GM18867 (cell line): ENCODE results near the gene XPNPEP2.

ENCODE experiments used
- ATAC-seq: cut with Tn5 transposase; IDR thresholded peaks from one replicate; pipeline ENCODE4 v1.9.1; 2021; ENCODE audit warnings: mild to moderate bottlenecking, moderate library complexity; ENCODE audit not compliant: unreplicated experiment

The XPNPEP2 gene

DNA sequence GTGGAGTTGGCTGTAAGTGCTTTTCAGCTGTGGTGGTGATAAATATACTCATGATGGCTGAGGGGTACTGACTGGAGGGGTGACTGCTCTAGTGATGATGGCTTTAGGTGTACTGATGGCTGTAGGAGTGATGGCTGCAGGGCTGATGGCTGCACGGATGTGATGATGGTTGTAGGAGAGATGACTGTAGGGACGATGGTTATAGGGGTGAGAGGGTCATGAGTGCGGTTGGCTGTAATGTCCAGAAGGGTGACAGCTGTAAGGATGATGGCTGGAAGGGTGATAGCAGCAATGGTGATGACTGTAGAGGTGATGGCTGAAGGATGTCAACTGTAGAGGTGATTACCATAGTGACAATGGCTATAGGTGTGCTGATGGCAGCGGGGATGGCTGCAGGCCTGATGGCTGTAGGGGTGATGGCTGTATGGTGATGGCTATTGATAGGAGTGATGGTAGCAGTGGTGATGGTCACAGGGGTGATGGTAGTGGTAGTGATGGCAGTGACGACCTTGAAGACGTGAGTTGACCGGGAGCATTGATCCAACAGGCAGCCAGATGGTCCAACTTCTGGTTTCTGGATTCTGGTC, 40.4 kb downstream of the XPNPEP2 start:
- no peak for ATAC-seq

- peak; percentile 27 for ATAC-seq
Observed at GRCh38 chrX:129779747-129780146, 41.0 kb downstream of the XPNPEP2 start, which contains the start of gene SASH3. Gene SASH3 (plus strand): TSS chrX:129779949. CDS start chrX:129780098, 149 bp downstream.

DNA sequence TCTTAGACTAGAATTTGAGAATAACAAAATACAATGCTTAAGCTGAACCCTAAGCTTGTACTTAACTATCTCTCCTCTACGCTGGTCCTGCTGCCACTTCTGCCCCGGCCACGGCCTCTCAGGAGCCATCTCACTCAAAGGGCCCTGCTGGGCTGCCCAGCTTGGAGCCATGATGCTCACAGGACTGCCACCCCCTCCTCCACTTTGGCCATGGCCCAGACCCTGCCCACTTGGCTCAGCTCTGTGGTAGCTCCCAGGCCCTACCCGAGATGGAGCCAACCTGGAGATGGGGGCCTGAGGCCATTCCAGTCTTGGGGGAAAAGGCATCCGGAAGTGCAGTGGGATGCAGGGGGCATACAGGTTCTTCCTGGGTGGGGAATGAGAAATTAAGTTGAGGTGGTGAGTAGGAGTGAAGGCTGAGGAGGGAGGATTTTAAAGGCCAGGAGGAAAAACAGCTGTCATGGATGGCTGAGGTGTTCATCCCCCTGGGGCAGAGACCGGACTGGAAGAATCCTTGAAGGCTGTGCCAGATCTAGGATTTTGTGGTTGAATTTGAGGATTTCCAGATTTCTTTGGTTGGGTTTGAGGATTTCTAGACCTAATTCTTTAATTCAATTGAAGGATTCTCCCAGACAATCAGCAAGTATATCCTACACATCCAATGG, 41.8 kb downstream of the XPNPEP2 start:
- no peak for ATAC-seq

GRCh38 chrX:129781134-129781672, 42.4 kb downstream of the XPNPEP2 start:
- ATAC-seq: peak; percentile 71

- ATAC-seq: no peak
Observed at GRCh38 chrX:129781680-129782495, 43.1 kb downstream of the XPNPEP2 start.

DNA sequence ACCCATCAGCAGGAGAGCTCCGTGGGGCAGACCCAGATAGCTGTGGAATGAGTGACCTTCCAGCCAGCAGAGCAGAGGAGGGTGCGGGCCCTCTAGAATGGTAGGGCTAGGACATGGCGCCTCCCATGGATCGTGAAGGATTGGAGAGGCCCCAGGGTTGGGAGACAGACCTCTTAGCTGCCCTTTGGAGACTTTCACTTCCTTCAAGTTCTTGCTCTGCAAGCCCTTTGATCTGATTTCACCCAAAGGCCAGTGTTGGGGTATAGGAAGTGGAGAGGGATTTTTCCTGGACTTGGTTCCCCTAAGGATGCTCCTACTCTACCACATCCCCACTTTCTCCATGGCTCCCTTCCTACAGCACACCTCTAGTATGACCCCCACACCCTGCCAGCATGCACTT, 43.9 kb downstream of the XPNPEP2 start:
- ATAC-seq: no peak

GRCh38 chrX:129783291-129783713, 44.5 kb downstream of the XPNPEP2 start:
- no peak for ATAC-seq

- no peak for ATAC-seq
Observed at GRCh38 chrX:129784371-129784770, 45.6 kb downstream of the XPNPEP2 start.

GRCh38 chrX:129785160-129785947, 46.6 kb downstream of the XPNPEP2 start:
- no peak for ATAC-seq

DNA sequence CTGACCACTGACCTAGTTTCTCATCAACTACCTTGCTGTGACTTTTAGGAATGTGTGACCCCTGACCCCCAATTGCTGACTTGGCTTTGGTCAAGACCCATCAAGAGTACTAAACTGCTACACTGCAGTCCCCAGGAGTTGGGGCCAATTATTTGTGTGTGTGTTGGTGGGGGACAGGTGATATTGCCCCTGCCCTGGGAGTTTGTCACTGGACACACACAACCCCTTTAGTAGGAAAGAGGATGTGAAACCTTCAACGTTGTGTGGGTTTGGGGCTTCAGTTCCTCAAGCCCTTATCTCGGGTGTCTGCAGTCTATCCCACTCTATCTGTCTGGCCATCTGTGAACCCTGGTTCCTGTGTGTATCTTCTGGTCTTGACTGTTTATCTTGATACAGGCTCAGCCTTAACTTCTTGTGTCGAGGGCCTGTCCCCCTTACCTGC, 47.5 kb downstream of the XPNPEP2 start:
- ATAC-seq: peak; percentile 84

DNA sequence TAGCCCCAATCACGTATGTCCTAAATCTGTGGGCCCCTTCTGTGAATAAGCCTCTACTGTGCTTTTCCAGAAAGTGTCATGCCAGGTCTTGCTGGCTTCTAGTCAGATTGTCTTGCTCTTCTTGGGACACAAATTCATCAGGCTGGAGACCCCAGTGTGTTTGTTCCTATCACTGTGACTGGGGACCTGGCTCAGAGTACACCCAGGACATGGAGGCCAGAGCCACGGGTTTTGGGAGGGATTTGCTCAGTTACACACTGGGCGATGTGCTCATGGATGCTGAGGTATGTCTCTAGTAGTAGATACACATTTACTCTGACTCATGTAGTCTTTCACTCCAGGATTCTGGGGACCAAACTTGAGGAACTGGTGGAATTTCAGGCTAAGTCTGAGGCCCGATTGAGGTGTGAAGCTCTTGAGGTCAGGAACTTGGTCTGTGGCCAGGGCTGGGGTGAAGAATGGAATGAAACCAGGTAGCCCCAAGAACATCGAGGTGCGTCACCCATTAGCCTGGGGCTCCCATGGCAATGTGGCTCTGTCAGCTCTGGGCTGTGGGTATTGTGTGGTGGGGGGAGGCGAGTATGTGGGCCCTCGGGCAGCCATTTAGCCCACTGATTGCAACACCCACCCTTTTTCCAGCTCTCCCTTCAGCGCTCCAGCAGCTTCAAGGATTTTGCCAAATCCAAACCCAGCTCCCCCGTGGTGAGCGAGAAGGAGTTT, 48.7 kb downstream of the XPNPEP2 start:
- no peak for ATAC-seq

DNA sequence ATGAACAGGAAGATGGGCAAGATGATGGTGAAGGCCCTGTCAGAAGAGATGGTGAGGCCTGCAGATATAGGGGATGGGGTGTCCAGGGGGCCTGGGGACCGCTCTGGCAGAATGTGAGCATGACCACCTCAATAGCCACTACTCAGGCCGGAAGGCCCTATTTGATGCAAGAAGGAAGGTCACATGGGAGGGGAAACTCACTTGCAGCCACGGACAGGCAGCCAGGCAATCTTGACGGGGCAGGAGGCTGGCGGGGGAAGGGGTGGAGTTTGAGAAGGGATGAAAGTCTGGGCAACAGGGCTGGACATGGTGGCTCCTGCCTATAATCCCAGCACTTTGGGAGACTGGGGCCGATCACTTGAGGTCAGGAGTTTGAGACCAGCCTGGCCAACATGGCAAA, 49.7 kb downstream of the XPNPEP2 start:
- no peak for ATAC-seq

- ATAC-seq: no peak
Observed at GRCh38 chrX:129790146-129790545, 51.4 kb downstream of the XPNPEP2 start.

DNA sequence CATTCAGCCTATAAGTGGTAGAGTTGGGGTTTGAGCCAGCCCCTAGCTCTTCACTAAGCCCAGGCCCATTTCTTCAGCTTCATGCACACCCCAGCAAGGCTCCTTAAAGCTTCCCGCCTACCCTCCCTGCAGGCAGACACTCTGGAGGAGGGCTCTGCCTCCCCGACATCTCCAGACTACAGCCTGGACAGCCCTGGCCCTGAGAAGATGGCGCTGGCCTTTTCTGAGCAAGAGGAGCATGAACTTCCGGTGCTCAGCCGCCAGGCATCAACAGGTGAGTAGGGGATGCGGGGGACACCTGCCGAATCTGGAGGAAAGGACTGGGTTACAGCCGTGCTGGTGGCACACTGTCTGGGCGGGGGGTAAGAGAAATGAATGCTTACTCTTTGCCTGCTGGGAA, 52.0 kb downstream of the XPNPEP2 start:
- no peak for ATAC-seq

DNA sequence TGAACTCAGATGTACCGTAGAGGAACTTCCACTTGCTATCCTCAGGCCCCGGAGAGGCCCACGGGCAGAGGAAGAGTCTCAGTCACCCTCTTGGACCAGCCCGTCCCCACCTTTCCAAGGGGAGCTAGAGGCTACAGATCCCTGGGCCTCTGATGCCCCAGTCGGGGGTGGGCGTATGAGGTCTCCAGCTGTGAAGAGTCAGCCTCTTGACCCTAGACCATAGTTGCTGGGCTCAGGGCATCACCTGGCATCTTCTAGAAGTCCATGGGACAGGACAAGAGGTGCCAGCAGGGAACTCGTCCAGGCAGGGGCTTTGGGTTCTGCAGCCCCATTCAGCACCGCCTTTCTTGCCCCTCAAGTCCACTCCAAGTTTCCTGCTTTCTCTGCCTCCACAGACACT, 52.6 kb downstream of the XPNPEP2 start:
- ATAC-seq: no peak

DNA sequence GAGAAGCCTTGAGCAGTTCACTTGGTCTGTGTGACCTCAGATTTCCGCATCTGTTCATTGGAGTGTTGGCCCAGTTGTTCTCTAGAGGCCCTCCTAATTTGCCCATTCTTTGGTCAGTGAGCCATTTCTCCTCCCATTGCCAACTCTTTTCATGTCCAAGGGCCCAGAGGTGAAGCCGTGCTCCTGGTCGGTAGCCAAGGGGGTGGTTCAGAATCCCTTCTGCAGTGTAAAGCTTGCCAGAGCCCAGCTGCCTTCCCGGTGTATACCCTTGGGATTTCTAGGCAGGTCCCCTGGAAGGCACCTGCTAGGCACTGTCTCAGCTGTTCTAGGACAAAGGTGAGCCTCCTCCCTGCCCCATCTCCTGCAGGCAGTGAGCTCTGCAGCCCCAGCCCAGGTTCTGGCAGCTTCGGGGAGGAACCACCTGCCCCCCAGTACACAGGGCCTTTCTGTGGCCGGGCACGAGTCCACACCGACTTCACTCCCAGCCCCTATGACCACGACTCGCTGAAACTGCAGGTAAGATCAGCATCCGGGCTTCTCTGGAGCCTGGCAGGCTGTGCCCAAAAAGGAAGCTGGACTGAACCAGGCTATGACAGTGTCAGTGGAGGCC, 53.3 kb downstream of the XPNPEP2 start:
- ATAC-seq: no peak

DNA sequence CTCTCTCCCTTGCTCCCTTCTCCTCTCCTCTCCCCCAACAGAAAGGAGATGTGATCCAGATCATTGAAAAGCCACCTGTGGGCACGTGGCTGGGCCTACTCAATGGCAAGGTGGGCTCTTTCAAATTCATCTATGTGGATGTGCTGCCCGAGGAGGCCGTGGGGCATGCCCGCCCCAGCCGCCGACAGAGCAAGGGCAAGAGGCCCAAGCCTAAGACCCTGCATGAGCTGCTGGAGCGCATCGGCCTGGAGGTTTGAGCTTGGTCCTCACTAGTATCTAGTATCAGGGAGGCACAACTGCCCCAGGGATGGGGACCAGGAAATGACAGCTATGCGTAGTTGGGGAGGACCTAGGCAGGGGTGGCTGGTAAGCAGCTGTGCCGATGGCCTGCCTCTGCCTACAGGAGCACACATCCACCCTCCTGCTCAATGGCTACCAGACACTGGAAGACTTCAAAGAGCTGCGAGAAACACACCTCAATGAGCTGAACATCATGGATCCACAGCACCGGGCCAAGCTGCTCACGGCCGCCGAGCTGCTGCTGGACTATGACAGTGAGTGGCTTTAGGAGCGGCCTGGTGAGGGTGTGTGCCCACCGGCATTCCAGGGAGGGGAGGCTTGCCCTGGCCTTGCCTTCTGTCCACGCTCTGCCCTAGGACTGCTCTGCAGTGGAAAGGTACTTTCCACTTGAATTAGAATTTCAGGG, 54.0 kb downstream of the XPNPEP2 start:
- ATAC-seq: no peak

GRCh38 chrX:129793604-129794191, 54.9 kb downstream of the XPNPEP2 start:
- ATAC-seq: no peak

- ATAC-seq: no peak
Observed at GRCh38 chrX:129795584-129795983, 56.8 kb downstream of the XPNPEP2 start.
